ENCODE data around the gene MED9. TPM values are rescaled to one million over a fixed set of nuclear protein-coding genes. Genes with fewer than 3 reads are reported as not detected.

Gene MED9
- total and polyA plus RNA-seq, 7 donors, result 9.7 to 17.9 (median 15.3) TPM

- peak; percentile 80 for DNase-seq
- WGBS, 2 donors, result 1% methylated on average over 65 of the region's 65 CpGs
- TF ChIP-seq CTCF (IDR thresholded peaks at IDR 0.05), result no peak
- TF ChIP-seq POLR2A (IDR thresholded peaks at IDR 0.05), result no peak
- intact Hi-C loops (cut with DNase I), result loop anchor here (1.0 to 2.0 kb wide), 5 partner anchors 19 to 147 kb away; partner anchors contain the start of genes MED9 and PEMT
- H3K4me3 ChIP-seq, result peak overlapping the region; percentile 59 to 75 (median 64)
- H3K9me3 ChIP-seq, result no peaks in the 10 kb centered on the region
- H3K4me1 ChIP-seq, result peaks cover 0 to 24% (median 23%) of the 10 kb centered on the region in 4 donors
- H3K36me3 ChIP-seq, result peaks cover 0 to 24% (median 10%) of the 10 kb centered on the region in 4 donors
- H3K27me3 ChIP-seq, result peaks cover 0 to 11% (median 0%) of the 10 kb centered on the region in 3 donors
- H3K27ac ChIP-seq, result peak overlapping the region; percentile 82 to 89 (median 86)
Observed at GRCh38 chr17:17495536-17496188, 18.9 kb downstream of the MED9 start.

DNA sequence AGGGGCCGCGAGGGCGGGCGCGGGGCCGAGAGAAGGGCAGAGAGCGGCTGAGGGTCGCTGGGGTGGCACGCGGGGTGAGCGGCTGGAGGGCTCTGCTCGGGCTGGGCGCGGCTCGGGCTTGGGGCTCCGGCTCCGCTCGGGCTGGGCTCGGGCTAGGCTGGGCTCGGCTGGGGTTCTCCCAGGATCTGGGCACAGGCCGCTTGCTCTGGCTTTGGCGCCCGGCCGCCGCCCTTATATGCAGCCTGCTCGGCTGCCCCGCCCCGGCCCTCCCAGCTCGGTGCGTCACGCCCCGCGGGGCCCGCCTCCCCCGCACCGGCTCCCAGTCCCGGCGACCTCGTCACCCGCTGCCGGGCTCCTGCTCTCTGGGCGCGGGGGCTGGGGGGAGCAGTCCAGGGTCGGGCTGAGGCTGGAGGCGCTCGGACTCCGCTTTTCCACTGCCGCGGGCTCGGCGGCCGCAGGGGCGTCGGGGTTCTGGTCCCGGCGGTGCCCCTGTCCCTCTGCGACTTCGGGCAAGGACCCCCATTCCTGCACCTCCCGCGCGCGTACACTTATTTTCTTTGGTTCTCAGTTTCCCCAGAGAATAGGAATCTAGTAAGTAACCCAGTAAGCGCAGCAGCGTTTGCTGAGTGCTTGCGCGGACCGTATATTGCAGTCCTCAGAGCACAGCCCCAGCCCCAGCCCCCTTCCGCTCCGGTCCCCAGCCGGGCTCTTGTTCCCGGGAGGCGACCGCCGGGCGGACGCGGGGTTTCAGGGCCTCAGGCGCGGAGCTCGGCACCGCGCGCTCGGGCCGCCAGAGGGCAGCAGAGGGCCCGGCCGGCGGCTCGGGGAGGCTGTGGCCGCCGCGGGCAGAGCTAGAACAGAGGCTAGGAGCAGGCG lies 19.6 kb downstream of the MED9 start, which contains the start of gene RASD1:
TSS of gene RASD1 (minus strand) at position 207 of the 876 bp plus-strand sequence. CDS start 214 bp downstream, outside the sequence.
- Histone ChIP-seq H3K27ac (peak within 1 kb of the TSS; percentile 82 to 89 (median 86)), H3K4me3 (peak within 1 kb of the TSS; percentile 59 to 75 (median 64)), H3K4me1 (peaks cover 0 to 24% (median 23%) of the 10 kb centered on the region in 4 donors), H3K36me3 (peaks cover 0 to 17% (median 8%) of the 10 kb centered on the region in 4 donors), H3K9me3 (no peaks in the 10 kb centered on the region), H3K27me3 (peaks cover 0 to 11% (median 0%) of the 10 kb centered on the region in 3 donors)
- TF ChIP-seq EP300 (IDR thresholded peaks at IDR 0.05) (no peak), POLR2A (IDR thresholded peaks at IDR 0.05) (peak; percentile 83 to 87), CTCF (IDR thresholded peaks at IDR 0.05) (peak; percentile 30 to 98 (median 46)), POLR2AphosphoS5 (IDR thresholded peaks at IDR 0.05) (peak; percentile 85 to 97 (median 92))
- intact Hi-C loops (cut with DNase I), result loop anchor here (1.0 to 2.0 kb wide), 5 partner anchors 20 to 146 kb away; partner anchors contain the start of genes MED9 and PEMT
- 0 to 1% methylated on average over 93 of the region's 93 CpGs for WGBS, 2 donors
- DNase-seq, result peak; percentile 96

DNA sequence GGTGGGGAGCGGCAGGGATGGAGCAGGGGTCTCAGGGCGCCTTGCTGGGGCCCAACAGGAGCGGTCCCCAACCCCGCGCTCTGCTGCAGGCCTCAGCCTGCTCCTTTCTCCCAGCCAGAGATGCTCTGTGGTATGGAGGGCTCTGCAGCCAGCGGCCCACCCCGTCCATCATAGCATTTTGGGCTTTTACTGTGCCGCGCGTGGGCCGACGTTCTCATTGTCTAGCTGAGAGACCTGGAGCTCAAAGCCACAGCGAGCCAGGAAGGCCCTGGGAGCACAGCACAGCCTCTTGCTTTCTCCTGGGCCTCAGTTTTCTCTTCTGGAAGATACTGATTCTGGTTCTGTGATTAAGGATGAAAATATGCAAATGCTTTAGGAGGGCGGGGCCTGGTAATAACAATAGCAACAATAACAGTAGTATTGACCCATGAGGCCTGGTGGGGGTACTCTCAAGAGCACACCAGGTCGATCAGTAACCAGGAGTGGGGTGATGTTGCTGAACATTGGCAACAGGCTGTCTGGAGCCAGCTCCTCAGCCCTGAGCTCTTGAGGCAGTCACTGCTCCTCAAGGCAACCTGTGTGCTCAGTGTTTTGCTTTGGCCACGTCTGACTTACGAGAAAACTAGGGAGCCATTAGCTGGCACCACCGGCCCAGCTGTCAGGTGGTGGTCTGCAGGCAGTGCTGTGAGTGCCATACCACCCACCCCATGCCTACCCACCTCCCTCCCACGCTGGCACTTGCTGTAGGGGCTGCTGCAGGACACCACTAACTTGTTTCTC lies 20.5 kb downstream of the MED9 start:
- no peak for DNase-seq
- Histone ChIP-seq H3K4me1 (peaks cover 0 to 24% (median 23%) of the 10 kb centered on the region in 4 donors), H3K9me3 (no peaks in the 10 kb centered on the region), H3K27me3 (peaks cover 0 to 11% (median 0%) of the 10 kb centered on the region in 3 donors), H3K36me3 (peaks cover 0 to 8% (median 1%) of the 10 kb centered on the region in 4 donors), H3K27ac (peak overlapping the region; percentile 82 to 89 (median 86)), H3K4me3 (peak overlapping the region in 3 of 4 donors; percentile 59 to 75 (median 62))
- 38 to 46% methylated on average over 19 of the region's 19 CpGs for WGBS, 2 donors
- intact Hi-C loops (cut with DNase I), result loop anchor here (2.0 kb wide), 4 partner anchors 20 to 146 kb away; partner anchors contain the start of genes MED9 and PEMT
- no peak for TF ChIP-seq POLR2A (IDR thresholded peaks at IDR 0.05)
- TF ChIP-seq EP300 (IDR thresholded peaks at IDR 0.05), result no peak
- no peak for TF ChIP-seq POLR2AphosphoS5 (IDR thresholded peaks at IDR 0.05)
- TF ChIP-seq CTCF (IDR thresholded peaks at IDR 0.05), result no peak
